Keratinocyte (primary cell): ENCODE results near the gene ZNF804A.

ENCODE experiments used
- EZH2 ChIP-seq: IDR thresholded peaks from one replicate; pipeline ENCODE4 v1.6.1; 2012; ENCODE audit warnings: inconsistent platforms, mild to moderate bottlenecking, low read length, moderate library complexity
- TF ChIP-seq, protein P1 (sequence below), 3 experiments: IDR thresholded peaks in 1 of 3; conservative IDR thresholded peaks in 1 of 3; optimal IDR thresholded peaks in 1 of 3; 2 replicates in 2 of 3; 3 replicates in 1 of 3; pipeline versions ENCODE3 to v1.5.1; 2011; ENCODE audit warnings: low read length in 3 of 3, mild to moderate bottlenecking in 3 of 3, moderate library complexity in 2 of 3, control low read depth in 1 of 3, inconsistent platforms in 1 of 3; ENCODE audit not compliant: insufficient read depth in 2 of 3; ENCODE audit errors: extremely low read depth in 1 of 3

DNA sequence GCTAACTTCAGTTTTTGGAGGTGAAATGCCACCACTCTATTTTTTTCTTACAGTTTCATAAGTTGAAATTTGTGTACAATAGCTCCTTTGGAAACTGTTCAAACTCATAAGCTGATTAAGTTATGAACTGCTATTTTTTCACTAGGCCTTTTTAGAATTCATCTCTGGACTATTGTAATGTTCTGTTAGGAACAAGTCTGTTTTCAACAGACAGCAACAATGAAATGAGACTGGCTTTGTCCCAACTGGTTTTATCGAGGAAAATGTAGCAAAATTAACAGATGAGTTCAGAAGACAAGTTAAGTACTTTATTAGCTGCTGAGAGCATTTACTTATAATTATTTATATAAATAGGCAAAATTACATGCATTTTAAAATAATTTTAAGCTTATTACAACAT, 310.6 kb downstream of the ZNF804A start:
- TF ChIP-seq, protein P1, sequence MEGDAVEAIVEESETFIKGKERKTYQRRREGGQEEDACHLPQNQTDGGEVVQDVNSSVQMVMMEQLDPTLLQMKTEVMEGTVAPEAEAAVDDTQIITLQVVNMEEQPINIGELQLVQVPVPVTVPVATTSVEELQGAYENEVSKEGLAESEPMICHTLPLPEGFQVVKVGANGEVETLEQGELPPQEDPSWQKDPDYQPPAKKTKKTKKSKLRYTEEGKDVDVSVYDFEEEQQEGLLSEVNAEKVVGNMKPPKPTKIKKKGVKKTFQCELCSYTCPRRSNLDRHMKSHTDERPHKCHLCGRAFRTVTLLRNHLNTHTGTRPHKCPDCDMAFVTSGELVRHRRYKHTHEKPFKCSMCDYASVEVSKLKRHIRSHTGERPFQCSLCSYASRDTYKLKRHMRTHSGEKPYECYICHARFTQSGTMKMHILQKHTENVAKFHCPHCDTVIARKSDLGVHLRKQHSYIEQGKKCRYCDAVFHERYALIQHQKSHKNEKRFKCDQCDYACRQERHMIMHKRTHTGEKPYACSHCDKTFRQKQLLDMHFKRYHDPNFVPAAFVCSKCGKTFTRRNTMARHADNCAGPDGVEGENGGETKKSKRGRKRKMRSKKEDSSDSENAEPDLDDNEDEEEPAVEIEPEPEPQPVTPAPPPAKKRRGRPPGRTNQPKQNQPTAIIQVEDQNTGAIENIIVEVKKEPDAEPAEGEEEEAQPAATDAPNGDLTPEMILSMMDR (optimal IDR thresholded peaks at IDR 0.05 in 1 of 3, IDR thresholded peaks at IDR 0.05 in 1 of 3, conservative IDR thresholded peaks at IDR 0.05 in 1 of 3; ENCODE audit: extremely low read depth in 1 of 3, insufficient read depth in 2 of 3, low read length in 3 of 3), result no peak
- TF ChIP-seq EZH2, result no peak
